Panc1 (cell line): ENCODE measurements around the gene WWTR1.

ENCODE experiments used
- CTCF ChIP-seq: fragments of 450-650 bp; IDR thresholded peaks from 2 replicates; pipeline ENCODE4 v1.5.1; 2017; ENCODE audit warnings: mild to moderate bottlenecking
- POLR2AphosphoS5 ChIP-seq: IDR thresholded peaks from 2 replicates; pipeline ENCODE4 v1.6.1; 2012; ENCODE audit warnings: mild to moderate bottlenecking, low read depth, low read length, moderate library complexity
- REST ChIP-seq, 2 experiments: IDR thresholded peaks; 2 replicates each; pipeline ENCODE4 v1.6.1; 2011 to 2012; ENCODE audit warnings: low read depth in 2 of 2, control low read depth in 1 of 2, low read length in 1 of 2, mild to moderate bottlenecking in 1 of 2, moderate library complexity in 1 of 2; ENCODE audit not compliant: insufficient read depth in 1 of 2
- SIN3A ChIP-seq: IDR thresholded peaks from 2 replicates; pipeline ENCODE4 v1.6.1; 2012; ENCODE audit warnings: low read depth, mild to moderate bottlenecking, low read length, moderate library complexity, borderline replicate concordance; ENCODE audit not compliant: insufficient read depth
- TCF7L2 ChIP-seq: IDR thresholded peaks from 2 replicates; pipeline ENCODE4 v1.6.1; 2011; ENCODE audit warnings: mild to moderate bottlenecking, low read depth, low read length, inconsistent platforms

GRCh38 chr3:149479621-149480325, 178.1 kb downstream of the WWTR1 start:
- TF ChIP-seq POLR2AphosphoS5 (no peak), CTCF (no peak), REST (IDR thresholded peaks at IDR 0.05; ENCODE audit: insufficient read depth in 1 of 2, low read depth in 2 of 2, low read length in 1 of 2) (no peak), SIN3A (no peak), TCF7L2 (no peak)
